HEK293T (cell line): ENCODE results near the gene OTUD7B.

Experiments used
- BHLHE40 ChIP-seq: fragments of 450-650 bp; IDR thresholded peaks from 2 replicates; pipeline ENCODE4 v1.6.1; 2016; ENCODE audit warnings: mild to moderate bottlenecking, moderate library complexity, borderline replicate concordance
- CTBP1 ChIP-seq: fragments of 450-650 bp; IDR thresholded peaks from 2 replicates; pipeline ENCODE4 v1.6.1; 2016; ENCODE audit warnings: borderline replicate concordance
- FOXA1 ChIP-seq: fragments of 450-650 bp; IDR thresholded peaks from 2 replicates; pipeline ENCODE4 v1.6.1; 2016; ENCODE audit warnings: mild to moderate bottlenecking
- FOXK2 ChIP-seq: fragments of 450-650 bp; IDR thresholded peaks from 2 replicates; pipeline ENCODE4 v1.6.1; 2016; ENCODE audit warnings: mild to moderate bottlenecking
- HDGF ChIP-seq: fragments of 450-650 bp; IDR thresholded peaks from 2 replicates; pipeline ENCODE4 v1.6.1; 2017; ENCODE audit warnings: antibody characterized with exemption, borderline replicate concordance
- L3MBTL2 ChIP-seq: fragments of 450-650 bp; conservative IDR thresholded peaks from 2 replicates; pipeline ENCODE4 v1.6.1; 2016; ENCODE audit warnings: mild to moderate bottlenecking
- SP1 ChIP-seq: fragments of 450-650 bp; IDR thresholded peaks from 2 replicates; pipeline ENCODE4 v1.6.1; 2017
- SUZ12 ChIP-seq: fragments of 450-650 bp; IDR thresholded peaks from 2 replicates; pipeline ENCODE4 v1.6.1; 2016; ENCODE audit warnings: mild to moderate bottlenecking

GRCh38 chr1:149977345-149977744 lies 33.2 kb downstream of the OTUD7B start:
- TF ChIP-seq SUZ12 (no peak), CTBP1 (no peak), BHLHE40 (no peak), SP1 (no peak), FOXK2 (no peak), HDGF (no peak), FOXA1 (no peak), L3MBTL2 (no peak)
